DOHH2 (cell line): Measurements from ENCODE around the gene ECT2L.

Experiments
- EZH2phosphoT487 ChIP-seq: fragments of 200-600 bp; sonication (generic); IDR thresholded peaks from 2 replicates; pipeline ENCODE4 v1.6.1; 2017; ENCODE audit warnings: borderline replicate concordance, mild to moderate bottlenecking, antibody characterized with exemption, low read length, moderate library complexity, mixed read lengths
- TF ChIP-seq, protein P1 (sequence below): fragments of 200-600 bp; sonication (generic); IDR thresholded peaks from one replicate; pipeline ENCODE4 v1.5.1; 2014; ENCODE audit warnings: antibody characterized with exemption, mild to moderate bottlenecking, low read depth, low read length; ENCODE audit not compliant: poor library complexity, severe bottlenecking

DNA sequence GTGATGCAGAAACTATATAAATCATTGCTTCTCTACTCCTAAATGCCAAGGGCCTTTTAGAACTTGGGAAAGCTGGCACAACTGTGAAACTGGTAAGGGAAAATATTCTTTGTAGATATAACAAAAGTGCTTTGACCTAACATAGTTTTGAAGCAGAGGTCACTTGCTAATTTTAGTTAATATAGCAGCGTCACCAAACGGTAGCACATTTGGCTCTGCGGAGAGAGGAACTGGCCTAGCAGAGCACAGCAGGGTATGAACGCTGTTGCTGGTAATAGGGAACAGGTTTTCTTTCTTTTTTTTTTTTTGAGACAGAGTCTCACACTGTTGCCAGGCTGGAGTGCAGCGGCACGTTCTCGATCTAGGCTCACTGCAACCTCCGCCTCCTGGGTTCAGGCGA lies 67.4 kb downstream of the ECT2L start:
- TF ChIP-seq, protein P1, sequence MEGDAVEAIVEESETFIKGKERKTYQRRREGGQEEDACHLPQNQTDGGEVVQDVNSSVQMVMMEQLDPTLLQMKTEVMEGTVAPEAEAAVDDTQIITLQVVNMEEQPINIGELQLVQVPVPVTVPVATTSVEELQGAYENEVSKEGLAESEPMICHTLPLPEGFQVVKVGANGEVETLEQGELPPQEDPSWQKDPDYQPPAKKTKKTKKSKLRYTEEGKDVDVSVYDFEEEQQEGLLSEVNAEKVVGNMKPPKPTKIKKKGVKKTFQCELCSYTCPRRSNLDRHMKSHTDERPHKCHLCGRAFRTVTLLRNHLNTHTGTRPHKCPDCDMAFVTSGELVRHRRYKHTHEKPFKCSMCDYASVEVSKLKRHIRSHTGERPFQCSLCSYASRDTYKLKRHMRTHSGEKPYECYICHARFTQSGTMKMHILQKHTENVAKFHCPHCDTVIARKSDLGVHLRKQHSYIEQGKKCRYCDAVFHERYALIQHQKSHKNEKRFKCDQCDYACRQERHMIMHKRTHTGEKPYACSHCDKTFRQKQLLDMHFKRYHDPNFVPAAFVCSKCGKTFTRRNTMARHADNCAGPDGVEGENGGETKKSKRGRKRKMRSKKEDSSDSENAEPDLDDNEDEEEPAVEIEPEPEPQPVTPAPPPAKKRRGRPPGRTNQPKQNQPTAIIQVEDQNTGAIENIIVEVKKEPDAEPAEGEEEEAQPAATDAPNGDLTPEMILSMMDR, result no peak
- no peak for TF ChIP-seq EZH2phosphoT487
